Tibial nerve (tissue), 3 donors: Measurements from ENCODE around the gene DUOX2.

Source experiments
- POLR2A ChIP-seq, 2 donors: fragments of 450-650 bp; IDR thresholded peaks; one replicate each; pipeline ENCODE4 v1.6.1; 2017; ENCODE audit warnings: antibody characterized with exemption in 2 of 2, mild to moderate bottlenecking in 2 of 2, moderate library complexity in 2 of 2
- TF ChIP-seq, protein P1 (sequence below), 5 experiments: fragments of 200-600 bp in 3 of 5; fragments of 450-650 bp in 2 of 5; sonication (generic) in 3 of 5; IDR thresholded peaks; one replicate each; pipeline ENCODE4 v1.5.1; 2016 to 2019; ENCODE audit warnings: antibody characterized with exemption in 5 of 5, mild to moderate bottlenecking in 3 of 5, moderate library complexity in 2 of 5

DNA sequence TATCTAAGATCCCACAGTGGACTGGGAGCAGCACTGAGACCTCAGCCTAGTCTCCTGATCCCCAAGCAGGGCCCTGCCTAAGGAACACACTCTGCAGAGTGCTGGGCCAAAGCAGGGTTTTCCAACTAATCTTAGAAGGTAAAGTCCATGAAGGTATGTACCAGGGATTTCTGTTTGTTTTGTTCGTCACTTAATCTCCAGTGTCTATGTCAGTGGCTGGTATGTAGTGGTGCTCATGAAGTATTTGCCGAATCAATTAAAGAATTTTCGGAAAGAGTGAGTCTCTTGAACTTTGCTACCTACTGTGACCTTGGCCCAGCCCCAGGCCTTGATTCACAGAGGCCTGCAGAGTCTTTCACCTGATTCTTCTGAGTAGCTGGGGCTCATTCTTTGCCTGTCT is 17.5 kb upstream of the DUOX2 start:
- TF ChIP-seq, protein P1, sequence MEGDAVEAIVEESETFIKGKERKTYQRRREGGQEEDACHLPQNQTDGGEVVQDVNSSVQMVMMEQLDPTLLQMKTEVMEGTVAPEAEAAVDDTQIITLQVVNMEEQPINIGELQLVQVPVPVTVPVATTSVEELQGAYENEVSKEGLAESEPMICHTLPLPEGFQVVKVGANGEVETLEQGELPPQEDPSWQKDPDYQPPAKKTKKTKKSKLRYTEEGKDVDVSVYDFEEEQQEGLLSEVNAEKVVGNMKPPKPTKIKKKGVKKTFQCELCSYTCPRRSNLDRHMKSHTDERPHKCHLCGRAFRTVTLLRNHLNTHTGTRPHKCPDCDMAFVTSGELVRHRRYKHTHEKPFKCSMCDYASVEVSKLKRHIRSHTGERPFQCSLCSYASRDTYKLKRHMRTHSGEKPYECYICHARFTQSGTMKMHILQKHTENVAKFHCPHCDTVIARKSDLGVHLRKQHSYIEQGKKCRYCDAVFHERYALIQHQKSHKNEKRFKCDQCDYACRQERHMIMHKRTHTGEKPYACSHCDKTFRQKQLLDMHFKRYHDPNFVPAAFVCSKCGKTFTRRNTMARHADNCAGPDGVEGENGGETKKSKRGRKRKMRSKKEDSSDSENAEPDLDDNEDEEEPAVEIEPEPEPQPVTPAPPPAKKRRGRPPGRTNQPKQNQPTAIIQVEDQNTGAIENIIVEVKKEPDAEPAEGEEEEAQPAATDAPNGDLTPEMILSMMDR (IDR thresholded peaks at IDR 0.05): no peak
- no peak for TF ChIP-seq POLR2A (IDR thresholded peaks at IDR 0.05)
